ENCODE measurements around the gene GBF1.

GBF1 gene

DNA sequence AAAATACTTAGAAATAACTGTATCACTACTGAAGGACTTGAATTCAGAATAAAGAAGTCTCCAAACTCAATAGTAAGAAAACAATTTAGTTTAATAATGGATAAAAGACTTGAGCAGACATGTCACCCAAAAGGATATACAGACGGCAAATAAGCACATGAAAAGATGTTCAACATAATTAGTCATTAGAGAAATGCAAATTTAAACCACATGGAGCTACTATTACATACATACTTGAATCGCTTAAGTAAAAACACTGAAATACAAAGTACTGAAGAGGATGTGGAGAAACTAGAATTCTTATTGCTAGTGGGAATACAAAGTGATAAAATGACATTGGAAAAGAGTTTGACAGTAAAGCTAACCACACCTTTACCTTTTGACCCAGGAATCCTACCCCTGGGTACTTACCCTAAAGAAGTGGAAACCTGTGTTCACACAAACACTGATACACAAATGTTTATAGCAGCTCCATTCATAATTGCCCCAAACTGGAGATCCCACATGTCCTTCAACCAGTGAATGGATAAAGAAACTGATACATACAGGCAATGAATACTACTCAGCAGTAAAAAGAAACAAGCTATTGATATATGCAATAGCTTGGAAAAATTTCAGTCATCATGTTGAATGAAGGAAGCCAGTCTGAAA, 95.8 kb downstream of the GBF1 start:
- no peak for DNase-seq

DNA sequence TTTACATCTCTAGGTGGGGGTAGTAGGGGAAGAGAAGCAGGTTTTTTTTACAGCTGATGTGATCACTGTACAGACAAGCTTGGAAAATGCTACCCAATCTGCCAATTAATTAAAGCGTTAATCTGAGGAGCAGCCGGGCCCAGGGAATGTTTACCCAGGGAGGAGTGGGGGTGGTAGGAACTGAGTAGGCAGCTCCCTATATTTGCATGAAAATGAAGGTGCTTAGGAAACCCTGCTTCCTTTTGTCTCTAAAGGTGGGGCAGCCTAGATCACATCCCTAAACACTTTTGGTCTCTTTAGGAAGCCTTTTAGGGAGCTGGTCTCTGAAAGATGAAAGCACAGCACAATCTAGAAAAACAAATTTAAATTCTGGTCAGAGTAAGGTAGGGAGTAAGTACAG, 97.1 kb downstream of the GBF1 start:
- DNase-seq = peak in 6 of 56 donors; percentile 1 to 31 (median 4)

DNA sequence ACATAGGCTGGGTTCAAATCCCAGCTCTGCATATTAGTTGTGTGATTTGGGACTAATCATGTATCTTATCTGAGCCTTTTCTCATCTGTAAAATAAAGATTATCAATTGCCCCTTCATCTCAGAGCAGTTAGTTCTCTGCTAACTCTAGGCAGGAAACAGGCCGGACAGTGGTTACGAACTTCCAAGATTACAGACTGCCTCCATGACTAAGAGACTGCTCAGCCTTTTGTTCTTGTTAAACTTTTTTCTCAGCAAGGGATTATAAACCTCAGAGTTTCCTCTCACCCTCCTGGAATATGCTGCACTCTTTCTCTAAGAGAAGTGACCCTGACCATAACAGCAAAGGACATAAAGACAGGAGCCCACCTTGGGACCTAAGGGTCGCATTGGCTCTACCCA, 97.6 kb downstream of the GBF1 start:
- DNase-seq = no peak

DNA sequence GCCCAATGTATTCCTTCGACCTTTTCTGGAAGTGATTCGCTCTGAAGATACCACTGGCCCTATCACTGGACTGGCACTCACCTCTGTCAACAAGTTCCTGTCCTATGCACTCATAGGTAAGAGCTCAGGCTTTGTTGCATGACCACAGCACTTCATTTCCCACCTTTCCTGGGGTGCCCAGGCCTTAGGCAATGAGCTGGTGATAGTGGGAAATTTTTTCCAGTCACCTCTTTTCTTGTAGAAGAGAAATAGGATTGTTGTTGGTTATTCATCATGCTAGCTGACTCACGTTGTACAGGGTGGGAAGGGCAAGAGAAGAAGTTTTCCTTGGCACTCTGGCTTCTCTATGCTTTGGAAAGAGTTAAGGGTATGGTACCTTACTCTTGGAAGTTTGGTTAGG, 98.7 kb downstream of the GBF1 start:
- DNase-seq = no peak

DNA sequence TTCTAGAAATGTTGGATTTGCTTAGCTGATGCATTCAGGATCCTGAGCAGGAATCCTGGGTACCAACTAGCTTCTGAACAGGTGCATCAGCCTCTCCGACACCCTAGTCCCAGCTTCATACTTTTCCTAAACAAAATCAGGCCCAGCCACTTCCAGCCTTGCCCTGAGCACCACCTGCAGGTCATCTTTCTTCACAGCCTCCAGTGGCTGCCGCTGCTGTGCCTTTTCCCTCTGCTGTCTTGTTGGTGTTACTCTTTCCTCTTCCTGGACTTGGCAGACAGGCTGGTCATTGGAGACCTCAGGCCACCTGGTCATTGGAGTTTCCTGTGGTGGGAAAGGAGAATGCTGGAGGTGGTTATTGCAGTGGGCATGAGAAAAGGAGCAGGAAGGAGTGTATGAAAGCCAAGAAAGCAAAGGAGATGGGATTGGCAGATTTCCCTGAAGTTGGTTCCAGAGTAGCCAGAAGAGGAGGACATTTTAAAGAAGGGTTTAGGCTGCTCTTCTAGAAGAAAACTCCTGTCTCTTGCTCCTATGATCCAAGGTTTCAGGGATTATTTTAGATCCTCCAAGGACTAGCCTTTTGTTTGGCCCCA, 102.0 kb downstream of the GBF1 start:
- peak in 15 of 56 donors; percentile 0 to 37 (median 7) for DNase-seq

DNA sequence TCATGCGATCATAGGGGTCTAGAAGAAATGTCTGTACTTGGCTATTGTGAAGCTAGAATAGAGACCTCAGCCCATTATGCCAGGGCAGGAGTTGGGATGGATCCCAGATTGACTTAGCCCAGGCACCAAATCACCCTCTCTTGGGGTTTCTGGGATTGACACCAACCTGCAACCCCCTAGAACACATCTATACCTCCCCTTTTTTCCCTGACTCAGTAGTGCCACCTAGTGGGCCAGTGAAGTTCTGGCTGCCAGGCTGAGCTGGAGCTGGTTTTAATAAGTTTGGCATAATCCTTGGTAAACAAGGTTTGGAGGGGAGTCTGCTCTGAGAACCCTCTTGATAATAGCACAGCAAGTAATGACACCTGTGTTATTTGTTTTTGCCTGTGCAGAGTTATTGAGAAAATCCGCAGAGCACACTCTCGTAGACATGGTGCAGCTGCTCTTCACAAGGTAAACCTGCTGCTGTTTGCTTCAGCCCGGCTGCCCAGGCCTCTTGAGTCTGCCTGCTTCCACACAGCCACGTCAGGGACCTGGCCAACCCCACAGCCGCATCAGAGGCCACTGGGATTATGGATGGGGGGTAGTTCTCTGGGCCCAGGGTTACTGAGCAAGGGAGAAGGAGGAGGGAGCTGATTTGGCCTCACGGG, 106.9 kb downstream of the GBF1 start:
- DNase-seq = peak in 26 of 56 donors; percentile 0 to 47 (median 13)

DNA sequence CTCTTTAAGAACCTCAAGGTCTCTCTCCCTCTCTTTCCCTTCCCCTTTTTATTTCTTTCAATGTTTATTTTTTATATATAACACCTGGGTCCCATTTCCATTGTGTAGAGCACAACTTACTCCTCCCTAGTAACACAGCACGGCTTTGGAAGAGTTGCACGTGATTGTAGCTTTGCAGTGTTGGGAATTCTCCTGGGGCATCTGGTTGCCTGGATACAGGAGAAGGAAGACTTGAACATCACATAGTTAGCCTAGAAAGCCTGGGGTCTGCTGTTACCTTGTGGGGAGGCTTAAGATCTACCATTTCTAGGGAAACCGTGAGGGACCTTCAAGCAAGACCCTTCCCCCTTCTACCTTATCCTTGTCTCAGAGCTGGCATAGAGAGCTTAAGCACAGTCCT, 109.1 kb downstream of the GBF1 start:
- DNase-seq = no peak

DNA sequence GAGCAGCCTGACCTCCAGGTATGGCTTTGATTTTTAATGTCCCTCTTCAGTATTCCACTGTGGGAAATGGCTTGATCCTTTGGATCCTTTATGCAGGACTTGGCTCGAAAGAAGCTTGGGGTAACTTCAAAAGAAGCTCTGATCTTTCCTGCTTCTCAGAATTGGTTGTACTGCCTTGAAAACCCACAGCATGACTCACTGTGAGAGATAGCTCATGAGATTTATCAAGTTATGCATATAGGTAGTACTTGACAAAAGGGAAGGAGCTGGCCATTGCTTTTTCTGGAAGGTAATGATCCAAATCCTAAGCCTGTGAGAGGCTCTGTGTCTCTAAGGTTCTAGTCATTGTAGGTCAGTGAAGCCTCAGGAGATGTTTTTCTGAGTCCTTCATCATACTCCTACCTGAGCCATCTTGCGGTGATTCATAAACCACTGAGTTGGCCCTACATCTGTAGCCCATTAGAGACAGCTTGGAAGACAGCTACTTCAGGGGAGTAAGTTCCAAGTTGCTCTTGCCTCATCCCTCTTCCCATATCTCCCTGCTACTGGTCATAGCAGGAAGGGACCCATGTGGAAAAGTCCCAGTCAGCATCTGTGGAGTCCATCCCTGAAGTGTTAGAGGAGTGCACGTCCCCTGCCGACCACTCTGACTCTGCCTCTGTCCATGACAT, 113.5 kb downstream of the GBF1 start:
- no peak for DNase-seq

DNA sequence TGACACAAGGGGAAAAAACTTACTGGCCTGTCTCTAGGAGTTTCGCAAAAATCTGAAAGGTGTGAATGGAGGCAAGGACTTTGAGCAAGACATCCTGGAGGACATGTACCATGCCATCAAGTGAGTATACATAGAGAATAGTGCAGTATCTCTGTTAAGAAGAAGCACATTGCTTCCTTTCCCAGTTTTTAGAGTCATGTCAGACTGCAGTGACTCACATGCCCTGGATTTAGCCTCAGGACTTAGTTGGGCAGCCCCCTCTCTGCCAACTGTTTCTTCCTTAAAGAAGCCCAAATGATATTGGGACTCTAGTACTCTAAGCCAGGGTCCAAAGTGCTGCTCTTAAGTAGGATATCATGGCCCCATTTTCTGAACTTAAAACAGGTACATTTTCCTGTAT, 122.1 kb downstream of the GBF1 start:
- DNase-seq = no peak

DNA sequence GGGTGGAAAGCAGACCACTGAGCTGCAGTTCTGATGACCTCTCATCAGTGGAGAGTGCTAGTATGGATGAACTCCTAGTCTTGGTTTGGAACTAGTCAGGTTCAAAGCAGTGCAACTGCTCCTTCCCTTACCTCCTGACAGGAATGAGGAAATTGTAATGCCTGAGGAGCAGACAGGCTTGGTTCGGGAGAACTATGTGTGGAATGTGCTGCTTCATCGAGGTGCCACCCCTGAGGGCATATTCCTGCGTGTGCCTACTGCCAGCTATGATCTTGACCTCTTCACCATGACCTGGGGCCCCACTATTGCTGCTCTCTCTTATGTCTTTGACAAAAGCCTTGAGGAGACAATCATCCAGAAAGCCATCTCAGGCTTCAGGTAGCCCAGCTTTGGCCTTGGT, 122.7 kb downstream of the GBF1 start:
- DNase-seq = no peak

DNA sequence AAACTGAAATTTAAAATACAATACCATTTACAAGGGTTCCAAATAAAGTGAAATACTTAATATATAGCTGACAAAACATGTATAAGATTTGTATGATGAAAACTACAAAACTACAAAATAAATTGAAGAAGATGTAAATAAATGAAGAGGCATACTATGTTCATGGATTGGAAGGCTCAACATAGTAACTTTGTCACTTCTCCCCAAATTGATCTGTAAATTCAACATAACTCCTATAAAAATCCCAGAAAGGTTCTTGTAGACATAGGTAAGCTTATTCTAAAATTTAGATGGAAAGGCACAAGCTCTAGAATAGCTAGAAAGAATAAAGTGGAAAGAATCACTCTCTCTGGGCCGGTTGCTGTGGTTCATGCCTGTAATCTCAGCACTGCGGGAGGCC, 126.0 kb downstream of the GBF1 start:
- DNase-seq = no peak

DNA sequence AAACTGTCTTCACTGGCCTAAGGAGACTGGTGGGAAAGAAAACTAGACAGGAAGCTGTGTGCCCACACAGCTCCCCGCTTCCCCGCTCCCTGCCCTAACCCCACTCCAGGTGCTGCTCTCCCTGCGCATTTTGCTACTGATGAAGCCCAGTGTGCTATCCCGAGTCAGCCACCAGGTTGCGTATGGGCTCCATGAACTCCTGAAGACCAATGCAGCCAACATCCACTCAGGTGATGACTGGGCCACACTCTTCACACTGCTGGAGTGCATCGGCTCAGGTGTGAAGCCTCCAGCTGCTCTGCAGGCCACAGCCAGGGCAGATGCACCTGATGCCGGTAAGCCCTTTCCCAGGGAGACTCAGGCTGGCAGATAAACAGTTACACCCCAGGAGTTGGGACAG, 129.9 kb downstream of the GBF1 start:
- no peak for DNase-seq

DNA sequence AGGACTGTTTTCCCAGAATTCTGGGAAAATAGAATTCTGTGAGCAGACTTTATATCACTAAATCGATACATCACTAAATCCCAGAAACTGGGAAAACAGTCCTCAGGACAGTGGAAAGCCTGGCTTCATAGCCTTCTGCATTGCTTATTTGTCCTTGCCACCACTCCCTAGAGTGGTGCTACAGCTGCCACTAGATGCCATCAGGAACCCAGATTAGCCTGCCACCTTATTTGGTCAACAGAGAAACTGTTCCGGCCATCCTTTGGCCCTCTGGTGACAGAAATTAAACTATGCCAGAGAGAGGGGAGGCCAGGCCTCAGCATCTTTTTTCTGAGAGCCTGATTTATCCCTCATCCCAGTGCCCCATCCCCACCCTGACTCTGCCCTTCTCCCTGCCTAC, 130.5 kb downstream of the GBF1 start:
- no peak for DNase-seq

DNA sequence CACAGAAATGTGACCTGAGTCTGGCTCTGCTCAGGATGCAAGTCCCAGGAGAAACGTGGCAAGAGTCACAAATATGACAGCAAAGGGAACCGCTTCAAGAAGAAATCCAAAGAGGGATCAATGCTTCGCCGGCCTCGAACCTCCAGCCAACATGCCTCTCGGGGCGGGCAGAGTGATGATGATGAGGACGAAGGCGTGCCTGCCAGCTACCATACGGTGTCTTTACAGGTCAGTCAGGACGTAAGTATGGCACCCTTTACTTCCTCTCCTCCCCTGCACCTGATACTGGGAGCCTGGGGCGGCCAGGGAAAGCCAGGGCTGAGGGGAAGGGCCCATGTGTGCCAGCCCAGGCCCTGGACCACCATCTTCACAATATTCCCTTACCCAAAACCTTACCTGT, 131.6 kb downstream of the GBF1 start:
- DNase-seq = no peak

DNA sequence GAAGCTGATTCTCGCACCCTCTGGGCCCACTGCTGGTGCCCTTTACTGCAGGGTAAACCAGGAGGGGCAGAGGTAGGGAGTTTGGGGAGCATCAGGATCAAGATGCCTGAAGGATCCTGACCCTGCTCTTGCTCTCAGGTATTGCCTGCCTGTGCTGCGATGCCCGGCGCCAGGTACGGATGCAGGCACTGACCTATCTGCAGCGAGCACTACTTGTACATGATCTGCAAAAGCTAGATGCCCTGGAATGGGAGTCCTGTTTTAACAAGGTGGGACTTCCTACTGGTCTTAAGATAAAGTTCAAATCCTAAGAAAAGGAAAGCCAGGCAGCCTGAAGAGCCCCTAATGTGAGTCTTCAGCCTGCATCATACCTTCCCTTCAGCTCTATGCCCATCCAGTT, 134.1 kb downstream of the GBF1 start:
- no peak for DNase-seq

DNA sequence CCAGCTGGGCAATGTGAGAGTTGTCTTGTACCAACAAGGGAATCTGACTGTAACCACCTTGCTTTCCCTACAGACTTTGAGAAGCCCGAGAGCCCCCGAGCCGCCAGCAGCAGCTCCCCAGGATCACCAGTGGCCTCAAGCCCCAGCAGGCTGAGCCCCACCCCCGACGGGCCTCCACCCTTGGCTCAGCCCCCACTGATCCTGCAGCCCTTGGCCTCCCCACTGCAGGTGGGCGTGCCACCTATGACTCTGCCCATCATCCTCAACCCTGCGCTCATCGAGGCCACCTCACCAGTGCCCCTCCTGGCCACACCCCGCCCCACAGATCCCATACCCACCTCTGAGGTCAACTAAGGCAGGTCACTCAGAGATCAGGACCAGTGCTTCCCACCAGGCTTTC, 136.7 kb downstream of the GBF1 start:
- DNase-seq = no peak

DNA sequence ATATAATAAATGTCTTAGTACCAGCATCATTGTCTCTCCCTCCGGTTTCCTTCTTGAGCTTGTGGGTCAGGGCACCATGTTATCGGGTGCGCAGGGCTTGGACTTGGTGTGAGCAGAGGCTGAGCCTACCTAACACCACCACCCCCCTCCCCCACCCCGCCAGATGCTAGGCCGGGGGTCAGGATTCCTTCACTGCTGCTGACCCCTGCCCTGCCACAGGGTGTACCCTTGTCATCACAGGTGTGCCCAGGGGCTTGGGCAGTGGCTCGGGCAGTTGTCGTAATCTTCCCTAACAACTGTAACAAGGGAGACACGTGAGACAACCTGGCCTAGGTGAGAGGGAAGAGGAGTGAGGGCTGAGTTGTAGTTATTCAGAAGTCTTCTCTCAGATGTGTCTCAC, 137.5 kb downstream of the GBF1 start:
- no peak for DNase-seq

DNA sequence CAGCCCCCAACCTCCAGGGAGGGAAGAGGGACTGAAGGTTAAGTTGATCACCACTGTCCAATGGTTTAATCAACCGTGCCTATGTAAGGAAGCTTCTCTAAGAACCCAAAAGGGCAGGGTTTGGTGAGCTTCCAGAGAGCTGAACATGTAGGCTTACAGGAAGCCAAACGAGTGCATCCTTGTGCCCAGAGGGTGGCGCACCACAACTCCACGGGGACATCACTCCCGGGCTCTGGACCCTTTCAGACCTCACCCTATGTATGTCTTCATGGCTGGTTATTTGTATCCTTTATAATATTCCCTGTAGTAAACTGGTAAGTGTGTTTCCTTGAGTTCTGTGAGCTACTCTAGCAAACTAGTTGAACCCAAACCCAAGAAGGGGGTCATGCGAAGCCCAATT, 138.7 kb downstream of the GBF1 start:
- no peak for DNase-seq

DNA sequence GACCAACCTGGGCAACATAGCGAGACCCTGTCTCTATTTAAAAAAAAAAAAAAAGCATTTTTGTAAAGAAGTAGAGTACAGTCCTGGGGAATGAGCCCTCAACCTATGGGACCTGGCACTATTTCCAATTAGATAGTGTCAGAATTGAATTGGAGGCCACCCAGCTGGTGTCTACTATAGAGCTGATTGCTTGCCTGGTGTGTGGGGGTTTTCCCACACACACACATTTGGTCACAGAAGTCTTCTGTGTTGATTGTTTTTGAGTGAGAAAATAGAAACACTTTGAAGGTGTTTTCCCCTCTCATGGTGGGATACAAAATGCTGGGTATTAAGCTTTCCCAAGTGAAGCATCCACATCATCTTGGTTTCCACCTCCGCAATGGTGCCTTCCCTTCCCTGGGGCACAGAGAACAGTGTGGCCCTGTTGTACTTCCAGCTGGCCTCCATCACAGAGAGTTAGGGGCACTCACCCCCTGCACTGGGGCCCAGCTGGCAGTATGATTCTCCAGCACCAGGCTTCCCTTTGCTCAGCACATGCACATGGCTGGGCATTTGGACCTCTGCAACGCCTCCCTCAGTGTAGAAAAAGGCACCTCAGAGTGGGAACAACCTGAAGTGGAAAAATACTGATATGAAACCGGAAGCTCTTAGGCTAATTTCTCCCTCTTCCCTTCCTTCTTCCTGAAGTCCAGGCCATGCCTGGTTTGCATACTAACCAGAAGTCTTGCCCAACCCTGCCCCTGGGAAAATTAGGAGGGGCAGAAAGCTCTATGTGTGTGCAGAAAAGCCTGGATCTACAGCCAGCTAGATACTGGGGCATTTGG, 139.5 kb downstream of the GBF1 start:
- no peak for DNase-seq

DNA sequence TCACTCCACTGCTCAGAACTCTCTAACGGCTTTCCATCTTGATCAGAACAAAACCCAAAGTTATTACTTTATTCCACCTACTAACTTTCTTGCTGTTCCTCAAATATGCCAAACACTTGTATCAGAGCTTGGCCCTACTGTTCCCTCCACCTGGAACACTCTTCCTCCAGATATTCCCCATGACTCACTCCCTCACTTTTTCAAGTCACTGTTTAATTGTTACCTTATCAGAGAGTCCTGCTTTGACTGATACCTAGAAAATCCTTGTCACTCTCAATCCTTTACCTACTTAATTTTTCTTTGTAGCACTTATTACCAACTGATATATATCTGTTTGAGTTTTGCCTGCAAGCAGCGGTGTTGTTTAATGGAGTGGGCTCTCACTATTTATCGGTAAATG, 144.6 kb downstream of the GBF1 start:
- no peak for DNase-seq

DNA sequence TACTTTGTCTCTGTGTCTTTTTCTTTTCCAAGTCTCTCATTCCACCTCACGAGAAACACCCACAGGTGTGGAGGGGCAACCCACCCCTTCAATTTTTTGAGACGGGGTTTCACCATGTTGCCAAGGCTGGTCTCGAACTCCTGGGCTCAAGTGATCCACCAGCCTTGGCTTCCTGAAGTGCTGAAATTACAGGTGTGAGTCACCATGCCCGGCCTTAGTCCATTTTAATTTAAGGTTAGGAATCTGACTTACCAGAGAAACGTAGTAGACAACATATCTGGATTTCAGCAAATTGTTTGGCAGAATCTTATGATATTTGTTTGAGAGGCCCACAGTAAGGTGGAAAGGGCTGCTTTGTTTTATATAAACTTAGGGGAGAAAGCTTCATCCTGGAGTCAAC, 147.0 kb downstream of the GBF1 start:
- no peak for DNase-seq

Measured in amygdala (tissue), 56 donors.